ENCODE measurements around the gene TDP2. TPM values are rescaled to one million over a fixed set of nuclear protein-coding genes. Genes with fewer than 3 reads are reported as not detected.

The TDP2 gene
- total and polyA plus RNA-seq, 9 of the 15 experiments (the other 6 are each of a cell fraction or from before 2014, with no cell fraction given): 27.7 to 60.1 (median 31.8) TPM

DNA sequence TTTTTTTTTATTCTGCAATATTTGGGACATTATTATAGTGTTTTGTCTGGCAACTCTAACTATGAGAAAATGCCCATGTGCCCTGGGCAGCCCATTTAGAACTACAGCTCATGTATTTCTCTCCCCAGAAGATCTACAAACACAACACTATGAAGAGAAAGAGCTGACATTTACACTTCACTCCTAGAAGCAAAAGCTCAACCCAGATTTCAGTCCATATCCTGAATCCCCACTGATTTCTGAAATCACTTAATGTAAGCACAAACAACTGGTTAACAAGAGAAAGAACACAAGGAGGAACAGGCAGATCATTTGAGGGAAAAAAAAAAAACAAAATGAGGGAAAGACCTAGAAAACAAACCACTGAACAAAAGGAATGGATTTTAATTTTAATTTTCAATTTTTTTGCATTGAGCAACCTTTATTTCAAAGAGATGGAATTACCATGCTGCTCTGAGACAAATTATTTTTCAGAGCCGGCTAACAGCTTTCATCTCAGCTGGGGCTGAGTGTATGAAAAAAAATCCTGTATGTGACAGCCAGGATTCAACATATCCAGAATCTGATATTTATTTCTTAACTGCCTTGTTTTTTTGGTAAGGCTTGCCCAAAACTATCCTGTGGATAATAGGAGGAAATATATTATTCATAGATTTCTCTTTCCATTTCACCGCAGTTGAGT, 53.2 kb downstream of the TDP2 start (continued):
- TF ChIP-seq, protein P1, sequence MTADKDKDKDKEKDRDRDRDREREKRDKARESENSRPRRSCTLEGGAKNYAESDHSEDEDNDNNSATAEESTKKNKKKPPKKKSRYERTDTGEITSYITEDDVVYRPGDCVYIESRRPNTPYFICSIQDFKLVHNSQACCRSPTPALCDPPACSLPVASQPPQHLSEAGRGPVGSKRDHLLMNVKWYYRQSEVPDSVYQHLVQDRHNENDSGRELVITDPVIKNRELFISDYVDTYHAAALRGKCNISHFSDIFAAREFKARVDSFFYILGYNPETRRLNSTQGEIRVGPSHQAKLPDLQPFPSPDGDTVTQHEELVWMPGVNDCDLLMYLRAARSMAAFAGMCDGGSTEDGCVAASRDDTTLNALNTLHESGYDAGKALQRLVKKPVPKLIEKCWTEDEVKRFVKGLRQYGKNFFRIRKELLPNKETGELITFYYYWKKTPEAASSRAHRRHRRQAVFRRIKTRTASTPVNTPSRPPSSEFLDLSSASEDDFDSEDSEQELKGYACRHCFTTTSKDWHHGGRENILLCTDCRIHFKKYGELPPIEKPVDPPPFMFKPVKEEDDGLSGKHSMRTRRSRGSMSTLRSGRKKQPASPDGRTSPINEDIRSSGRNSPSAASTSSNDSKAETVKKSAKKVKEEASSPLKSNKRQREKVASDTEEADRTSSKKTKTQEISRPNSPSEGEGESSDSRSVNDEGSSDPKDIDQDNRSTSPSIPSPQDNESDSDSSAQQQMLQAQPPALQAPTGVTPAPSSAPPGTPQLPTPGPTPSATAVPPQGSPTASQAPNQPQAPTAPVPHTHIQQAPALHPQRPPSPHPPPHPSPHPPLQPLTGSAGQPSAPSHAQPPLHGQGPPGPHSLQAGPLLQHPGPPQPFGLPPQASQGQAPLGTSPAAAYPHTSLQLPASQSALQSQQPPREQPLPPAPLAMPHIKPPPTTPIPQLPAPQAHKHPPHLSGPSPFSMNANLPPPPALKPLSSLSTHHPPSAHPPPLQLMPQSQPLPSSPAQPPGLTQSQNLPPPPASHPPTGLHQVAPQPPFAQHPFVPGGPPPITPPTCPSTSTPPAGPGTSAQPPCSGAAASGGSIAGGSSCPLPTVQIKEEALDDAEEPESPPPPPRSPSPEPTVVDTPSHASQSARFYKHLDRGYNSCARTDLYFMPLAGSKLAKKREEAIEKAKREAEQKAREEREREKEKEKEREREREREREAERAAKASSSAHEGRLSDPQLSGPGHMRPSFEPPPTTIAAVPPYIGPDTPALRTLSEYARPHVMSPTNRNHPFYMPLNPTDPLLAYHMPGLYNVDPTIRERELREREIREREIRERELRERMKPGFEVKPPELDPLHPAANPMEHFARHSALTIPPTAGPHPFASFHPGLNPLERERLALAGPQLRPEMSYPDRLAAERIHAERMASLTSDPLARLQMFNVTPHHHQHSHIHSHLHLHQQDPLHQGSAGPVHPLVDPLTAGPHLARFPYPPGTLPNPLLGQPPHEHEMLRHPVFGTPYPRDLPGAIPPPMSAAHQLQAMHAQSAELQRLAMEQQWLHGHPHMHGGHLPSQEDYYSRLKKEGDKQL (CRISPR knock-in tag; IDR thresholded peaks at IDR 0.05; ENCODE audit: borderline replicate concordance): no peak
- TF ChIP-seq, protein P2, sequence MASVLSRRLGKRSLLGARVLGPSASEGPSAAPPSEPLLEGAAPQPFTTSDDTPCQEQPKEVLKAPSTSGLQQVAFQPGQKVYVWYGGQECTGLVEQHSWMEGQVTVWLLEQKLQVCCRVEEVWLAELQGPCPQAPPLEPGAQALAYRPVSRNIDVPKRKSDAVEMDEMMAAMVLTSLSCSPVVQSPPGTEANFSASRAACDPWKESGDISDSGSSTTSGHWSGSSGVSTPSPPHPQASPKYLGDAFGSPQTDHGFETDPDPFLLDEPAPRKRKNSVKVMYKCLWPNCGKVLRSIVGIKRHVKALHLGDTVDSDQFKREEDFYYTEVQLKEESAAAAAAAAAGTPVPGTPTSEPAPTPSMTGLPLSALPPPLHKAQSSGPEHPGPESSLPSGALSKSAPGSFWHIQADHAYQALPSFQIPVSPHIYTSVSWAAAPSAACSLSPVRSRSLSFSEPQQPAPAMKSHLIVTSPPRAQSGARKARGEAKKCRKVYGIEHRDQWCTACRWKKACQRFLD (CRISPR knock-in tag; IDR thresholded peaks at IDR 0.05): no peak
